SKM-1 treated with dmso at 0.1 percent for 144 hours (cell line): ENCODE data around the gene PIF1.

Experiments used
- DNase-seq: peaks from one replicate; lab custom pipeline; 2025; ENCODE audit not compliant: unreplicated experiment; lab: John Stamatoyannopoulos, UW

The PIF1 gene

GRCh38 chr15:64825431-64826294, at the start of gene PIF1:
Gene PIF1 (minus strand): TSS chr15:64825647. CDS start chr15:64824335, 1,312 bp downstream.
- peak; percentile 99 for DNase-seq

GRCh38 chr15:64870353-64870752, 44.9 kb upstream of the PIF1 start:
- DNase-seq, result no peak

GRCh38 chr15:64869501-64869900, 44.1 kb upstream of the PIF1 start:
- DNase-seq, result no peak

- DNase-seq, result no peak
These were observed 40.6 kb upstream of the PIF1 start for GRCh38 chr15:64865998-64866520.

GRCh38 chr15:64865126-64865997, 39.9 kb upstream of the PIF1 start:
- DNase-seq, result no peak

- no peak for DNase-seq
These were observed 38.6 kb upstream of the PIF1 start for GRCh38 chr15:64864068-64864467.

GRCh38 chr15:64862408-64862807, 37.0 kb upstream of the PIF1 start:
- no peak for DNase-seq

GRCh38 chr15:64861960-64862359, 36.5 kb upstream of the PIF1 start:
- DNase-seq, result no peak

GRCh38 chr15:64861331-64861730, 35.9 kb upstream of the PIF1 start:
- no peak for DNase-seq

- DNase-seq, result no peak
These were observed 33.8 kb upstream of the PIF1 start for GRCh38 chr15:64859226-64859625.

- DNase-seq, result no peak
These were observed 32.7 kb upstream of the PIF1 start for GRCh38 chr15:64858021-64858575.

GRCh38 chr15:64857421-64857820, 32.0 kb upstream of the PIF1 start:
- peak; percentile 60 for DNase-seq

GRCh38 chr15:64856429-64857145, 31.1 kb upstream of the PIF1 start:
- no peak for DNase-seq

GRCh38 chr15:64855205-64855975, 29.9 kb upstream of the PIF1 start:
- DNase-seq, result no peak

GRCh38 chr15:64854526-64854925, 29.1 kb upstream of the PIF1 start:
- no peak for DNase-seq

GRCh38 chr15:64854041-64854440, 28.6 kb upstream of the PIF1 start:
- DNase-seq, result no peak

GRCh38 chr15:64851503-64851840, 26.0 kb upstream of the PIF1 start:
- DNase-seq, result peak; percentile 81

GRCh38 chr15:64850778-64851502, 25.5 kb upstream of the PIF1 start:
- DNase-seq, result no peak
